Stimulated activated CD4-positive, alpha-beta T cell treated with anti-CD3 and anti-CD28 coated beads, Interleukin-4, amount 100 ng/mL, for 24 hours (primary cell): Measurements from ENCODE around the gene COPS7A.
"Not testable (repeated sequence)": the region's sequence is repeated elsewhere in the genome, so short reads cannot be mapped to it uniquely, and the experiment has no call there.

Experiments
- DNase-seq: peaks from one replicate; pipeline ENCODE4 v3.0.0-alpha.2; 2020

The COPS7A gene

DNA sequence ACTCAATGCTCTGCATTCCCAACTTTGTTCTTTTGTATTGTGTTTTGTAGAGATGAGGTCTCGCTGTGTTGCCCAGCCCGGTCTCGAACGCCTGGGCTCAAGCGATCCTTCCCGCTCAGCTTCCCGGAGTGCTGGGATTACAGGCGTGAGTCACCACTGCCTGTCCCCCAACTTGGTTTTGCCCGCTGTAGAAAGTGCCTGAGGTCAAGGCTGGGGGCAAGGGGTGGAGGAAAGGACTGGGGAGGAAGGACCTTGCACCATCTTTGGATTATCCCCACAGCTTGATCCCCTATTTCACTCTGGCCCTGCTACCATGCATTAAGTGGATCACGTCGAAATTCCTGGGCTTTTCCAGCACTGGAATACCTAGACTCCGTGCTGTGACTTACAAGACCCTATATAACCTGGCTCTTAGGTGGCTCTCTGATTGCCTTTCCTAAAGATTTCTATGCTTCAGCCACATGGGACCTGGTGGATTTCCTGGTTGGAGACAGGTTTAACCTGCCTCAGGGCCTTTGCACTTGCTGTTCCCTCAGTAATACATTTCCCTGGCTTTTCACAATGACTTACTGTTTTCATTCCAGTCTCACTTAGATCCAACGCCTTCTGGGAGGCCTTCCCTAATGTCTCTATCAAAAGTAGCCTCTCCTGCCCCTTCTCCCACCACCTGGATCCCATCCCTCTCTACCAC is 22.6 kb upstream of the COPS7A start:
- DNase-seq: no peak

DNA sequence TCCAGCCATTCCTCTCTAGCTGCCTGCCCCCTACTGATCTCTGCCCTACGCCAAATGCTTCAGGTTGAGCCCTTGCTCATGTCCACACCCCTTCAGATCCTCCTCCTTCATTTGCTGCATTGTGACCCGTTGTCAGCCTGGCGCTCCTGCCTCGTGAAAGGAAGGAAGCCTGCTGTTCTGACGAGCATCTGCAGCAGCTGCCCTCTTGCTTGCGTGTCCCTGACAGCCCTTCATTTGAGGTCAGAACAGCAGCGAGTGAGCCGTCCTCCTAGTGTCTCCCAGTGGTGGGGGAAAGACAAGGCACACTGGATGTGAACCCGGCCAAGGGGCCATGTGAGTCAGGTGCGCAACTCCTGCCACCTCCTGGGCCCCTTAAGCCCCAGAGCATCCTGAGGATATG is 20.2 kb upstream of the COPS7A start:
- DNase-seq: no peak

DNA sequence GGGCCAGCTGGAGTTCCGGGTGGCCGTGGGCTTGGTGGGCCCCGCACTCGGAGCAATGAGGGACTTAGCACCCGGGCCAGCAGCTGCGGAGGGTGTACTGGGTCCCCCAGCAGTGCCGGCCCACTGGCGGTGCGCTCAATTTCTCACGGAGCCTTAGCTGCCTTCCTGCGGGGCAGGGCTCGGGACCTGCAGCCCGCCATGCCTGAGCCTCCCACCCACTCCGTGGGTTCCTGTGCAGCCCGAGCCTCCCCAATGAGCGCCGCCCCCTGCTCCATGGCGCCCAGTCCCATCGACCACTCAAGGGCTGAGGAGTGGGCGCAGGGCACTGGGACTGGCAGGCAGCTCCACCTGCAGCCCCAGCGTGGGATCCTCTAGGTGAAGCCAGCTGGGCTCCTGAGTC is 15.5 kb upstream of the COPS7A start:
- not testable (repeated sequence) for DNase-seq

DNA sequence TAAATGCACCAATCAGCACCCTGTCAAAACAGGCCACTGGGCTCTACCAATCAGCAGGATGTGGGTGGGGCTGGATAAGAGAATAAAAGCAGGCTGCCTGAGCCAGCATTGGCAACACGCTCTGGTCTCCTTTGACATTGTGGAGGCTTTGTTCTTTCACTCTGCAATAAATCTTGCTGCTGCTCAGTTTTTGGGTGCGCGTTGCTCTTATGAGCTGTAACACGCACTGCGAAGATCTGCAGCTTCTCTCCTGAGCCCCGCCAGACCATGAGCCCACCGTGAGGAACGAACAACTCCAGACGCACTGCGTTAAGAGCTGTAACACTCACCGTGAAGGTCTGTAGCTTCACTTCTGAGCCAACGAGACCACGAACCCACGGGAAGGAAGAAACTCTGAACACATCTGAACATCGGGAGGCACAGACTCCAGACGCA is 14.9 kb upstream of the COPS7A start:
- DNase-seq: no peak

DNA sequence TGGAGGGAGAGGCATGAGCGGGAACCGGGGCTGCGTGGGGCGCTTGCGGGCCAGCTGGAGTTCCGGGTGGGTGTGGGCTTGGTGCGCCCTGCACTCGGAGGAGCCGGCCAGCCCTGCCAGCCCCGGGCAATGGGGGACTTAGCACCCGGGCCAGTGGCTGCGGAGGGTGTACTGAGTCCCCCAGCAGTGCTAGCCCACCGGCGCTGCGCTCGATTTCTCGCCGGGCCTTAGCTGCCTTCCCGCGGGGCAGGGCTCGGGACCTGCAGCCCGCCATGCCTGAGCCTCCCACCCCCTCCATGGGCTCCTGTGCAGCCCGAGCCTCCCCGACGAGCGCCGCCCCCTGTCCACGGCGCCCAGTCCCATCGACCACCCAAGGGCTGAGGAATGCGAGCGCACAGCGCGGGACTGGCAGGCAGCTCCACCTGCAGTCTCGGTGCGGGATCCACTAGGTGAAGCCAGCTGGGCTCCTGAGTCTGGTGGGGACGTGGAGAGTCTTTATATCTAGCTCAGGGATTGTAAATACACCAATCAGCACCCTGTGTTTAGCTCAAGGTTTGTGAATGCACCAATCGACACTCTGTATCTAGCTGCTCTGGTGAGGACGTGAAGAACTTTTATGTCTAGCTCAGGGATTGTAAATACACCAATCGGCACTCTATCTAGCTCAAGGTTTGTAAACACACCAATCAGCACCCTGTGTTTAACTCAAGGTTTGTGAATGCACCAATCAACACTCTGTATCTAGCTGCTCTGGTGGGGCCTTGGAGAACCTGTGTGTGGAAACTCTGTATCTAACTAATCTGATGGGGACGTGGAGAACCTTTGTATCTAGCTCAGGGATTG is 7.6 kb upstream of the COPS7A start:
- not testable (repeated sequence) for DNase-seq

DNA sequence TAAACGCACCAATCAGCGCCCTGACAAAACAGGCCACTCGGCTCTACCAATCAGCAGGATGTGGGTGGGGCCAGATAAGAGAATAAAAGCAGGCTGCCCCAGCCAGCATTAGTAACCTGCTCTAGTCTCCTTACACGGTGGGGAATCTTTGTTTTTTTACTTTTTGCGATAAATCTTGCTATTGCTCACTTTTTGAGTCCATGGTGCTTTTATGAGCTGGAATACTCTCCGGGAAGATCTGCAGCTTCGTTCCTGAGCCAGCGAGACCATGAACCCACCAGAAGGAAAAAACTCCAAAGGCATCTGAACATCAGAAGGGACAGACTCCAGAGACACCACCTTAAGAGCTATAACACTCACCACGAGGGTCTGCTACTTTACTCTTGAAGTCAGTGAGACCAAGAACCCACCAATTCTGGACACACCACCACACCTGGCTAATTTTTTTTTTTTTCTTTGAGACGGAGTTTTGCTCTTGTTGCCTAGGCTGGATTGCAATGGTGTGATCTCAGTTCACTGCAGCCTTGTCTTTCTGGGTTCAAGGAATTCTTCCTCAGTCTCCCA is 6.9 kb upstream of the COPS7A start:
- no peak for DNase-seq

DNA sequence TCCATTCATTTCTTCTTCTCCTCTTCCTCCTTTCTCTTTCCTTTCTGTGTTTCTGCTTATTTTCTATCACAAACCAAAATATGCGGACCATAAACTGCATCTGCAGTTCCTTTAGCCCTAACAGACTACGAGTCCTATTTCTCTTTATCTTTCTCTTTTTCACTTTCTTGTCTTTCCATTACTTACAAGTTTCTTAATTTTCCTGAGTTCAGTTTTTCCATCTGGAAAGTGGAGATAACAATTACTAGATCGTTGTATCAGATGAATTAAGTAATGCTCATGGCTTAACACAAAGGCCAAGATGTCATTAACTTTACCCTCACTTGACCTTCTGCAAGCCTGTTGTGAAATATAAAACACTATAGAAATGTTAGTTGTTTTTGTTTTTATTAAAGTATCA is 983 bp upstream of the COPS7A start:
- no peak for DNase-seq

DNA sequence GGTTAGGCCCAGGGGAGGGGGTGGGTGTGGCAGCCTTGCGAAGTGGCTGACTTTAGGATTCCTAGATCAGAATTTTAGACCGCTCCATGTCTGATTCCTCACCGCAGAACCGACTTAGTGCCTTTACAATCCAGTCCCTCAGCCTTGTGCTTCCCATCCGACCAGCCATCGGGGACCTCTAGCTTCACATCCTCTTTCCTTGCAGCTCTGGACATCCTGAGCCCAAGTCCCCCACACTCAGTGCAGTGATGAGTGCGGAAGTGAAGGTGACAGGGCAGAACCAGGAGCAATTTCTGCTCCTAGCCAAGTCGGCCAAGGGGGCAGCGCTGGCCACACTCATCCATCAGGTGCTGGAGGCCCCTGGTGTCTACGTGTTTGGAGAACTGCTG is 557 bp downstream of the COPS7A start:
- DNase-seq: peak; percentile 25

DNA sequence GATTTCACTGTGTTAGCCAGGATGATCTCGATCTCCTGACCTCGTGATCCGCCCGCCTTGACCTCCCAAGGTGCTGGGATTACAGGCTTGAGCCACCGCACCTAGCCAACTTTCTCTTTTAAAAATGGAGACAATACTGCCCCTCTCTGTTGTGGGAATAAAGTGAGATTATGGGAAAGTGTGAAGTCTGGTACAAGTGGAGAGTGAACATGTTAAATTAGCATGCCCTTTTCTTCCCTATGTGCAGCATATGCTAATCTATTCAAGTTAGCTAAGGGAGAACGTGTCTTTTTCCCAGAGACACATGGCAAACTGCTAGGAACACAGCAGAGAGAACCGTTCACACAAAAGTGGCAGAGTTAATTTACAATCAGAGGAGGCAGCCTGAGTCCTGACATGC is 1.5 kb downstream of the COPS7A start:
- no peak for DNase-seq

DNA sequence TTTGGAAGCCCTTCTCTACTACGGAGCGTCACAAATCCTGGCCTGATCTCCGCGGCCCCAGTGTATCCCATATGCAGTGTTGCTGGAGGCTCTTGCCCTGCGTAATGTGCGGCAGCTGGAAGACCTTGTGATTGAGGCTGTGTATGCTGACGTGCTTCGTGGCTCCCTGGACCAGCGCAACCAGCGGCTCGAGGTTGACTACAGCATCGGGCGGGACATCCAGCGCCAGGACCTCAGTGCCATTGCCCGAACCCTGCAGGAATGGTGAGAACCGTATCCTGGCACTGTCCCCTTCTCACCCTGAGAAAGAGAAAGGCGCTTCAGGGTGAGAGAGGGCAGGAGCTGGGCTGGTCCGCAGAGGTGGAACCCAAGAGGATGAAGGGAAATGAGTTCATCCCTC is 5.3 kb downstream of the COPS7A start:
- no peak for DNase-seq

DNA sequence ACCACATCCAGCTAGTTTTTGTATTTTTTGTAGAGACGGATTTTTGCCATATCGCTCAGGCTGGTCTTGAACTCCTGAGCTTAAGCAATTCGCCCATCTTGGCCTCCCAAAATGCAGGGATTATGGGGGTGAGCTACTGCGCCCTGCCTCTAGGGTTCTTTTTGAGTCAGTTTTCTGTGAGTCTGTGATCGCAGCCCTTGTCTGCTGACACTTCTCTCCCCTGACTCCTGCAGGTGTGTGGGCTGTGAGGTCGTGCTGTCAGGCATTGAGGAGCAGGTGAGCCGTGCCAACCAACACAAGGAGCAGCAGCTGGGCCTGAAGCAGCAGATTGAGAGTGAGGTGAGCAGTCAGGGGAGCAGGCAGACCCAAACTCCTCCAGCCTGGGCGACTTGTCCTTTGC is 6.3 kb downstream of the COPS7A start:
- DNase-seq: no peak

DNA sequence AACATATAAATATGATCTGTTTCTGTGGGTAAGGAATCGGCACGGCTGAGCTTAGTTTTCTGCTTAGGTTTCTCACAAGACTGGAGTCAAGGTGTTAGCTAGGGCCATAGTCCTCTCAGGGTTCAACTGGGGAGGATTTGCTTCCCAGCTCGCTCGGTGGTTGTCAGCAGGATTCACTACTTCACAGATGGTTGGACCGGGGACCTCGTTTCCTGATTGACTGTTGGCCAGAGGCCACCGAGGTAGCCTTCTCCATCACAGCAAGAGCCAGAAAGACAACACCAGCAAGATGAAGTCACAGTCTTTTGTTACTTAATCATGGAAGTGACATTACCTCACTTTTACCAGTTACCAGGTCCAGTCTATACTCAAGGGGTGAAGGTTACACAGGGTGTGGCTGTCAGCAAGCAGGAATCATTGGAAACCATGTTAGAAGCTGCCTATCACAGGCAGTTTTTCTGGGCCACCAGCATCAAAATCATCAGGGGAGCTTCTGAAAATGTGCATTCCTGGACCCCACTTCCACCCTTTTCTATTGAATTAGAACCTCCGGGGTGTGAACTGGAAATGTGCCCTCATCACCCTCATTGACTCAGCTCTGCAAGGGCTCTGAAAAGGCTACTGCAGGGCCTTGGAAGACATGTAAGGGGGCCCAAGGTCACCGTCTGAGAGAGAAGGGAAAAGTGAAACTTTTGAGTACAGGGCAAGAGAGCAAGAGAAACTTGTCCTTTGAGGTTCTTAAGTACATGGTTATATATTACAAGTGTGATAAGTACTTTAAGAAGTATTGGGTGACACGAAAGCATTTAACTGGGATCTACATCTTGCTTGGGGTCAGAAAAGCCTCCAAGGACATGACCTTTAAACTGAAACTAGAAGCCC is 10.9 kb downstream of the COPS7A start:
- no peak for DNase-seq

DNA sequence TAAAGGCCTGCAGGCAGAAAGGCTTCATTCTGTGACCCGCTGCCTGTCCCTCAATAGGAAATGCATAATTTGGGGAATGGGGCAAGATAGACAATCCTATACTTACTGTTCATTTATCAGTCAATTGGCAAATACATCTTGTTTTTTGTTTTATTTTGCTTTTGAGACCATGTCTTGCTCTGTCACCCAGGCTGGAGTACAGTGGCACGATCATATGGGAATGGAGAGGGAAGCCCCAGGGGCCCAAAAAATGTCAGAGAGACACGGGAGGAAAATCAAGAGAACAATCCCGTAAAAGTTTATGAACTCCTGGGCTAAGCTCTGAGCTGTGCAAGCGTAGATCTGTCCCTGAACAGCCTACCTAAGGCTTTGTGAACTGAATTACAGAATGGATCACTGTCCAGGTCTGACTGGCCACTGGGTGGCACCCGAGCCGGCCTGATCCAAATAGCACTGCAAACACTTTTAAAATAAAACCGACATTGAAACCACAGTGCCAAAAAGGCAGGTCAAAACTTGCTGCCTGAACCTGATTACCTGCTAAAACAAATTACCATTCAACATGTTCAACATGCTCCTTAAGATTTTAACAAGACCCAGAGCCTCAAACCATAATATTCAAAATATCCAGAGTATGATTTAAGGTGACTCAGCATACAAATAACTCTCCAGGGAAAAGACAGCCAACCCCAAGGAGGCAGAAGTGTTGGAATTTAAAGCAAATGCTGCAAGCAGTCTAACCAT is 11.8 kb downstream of the COPS7A start:
- peak; percentile 36 for DNase-seq

DNA sequence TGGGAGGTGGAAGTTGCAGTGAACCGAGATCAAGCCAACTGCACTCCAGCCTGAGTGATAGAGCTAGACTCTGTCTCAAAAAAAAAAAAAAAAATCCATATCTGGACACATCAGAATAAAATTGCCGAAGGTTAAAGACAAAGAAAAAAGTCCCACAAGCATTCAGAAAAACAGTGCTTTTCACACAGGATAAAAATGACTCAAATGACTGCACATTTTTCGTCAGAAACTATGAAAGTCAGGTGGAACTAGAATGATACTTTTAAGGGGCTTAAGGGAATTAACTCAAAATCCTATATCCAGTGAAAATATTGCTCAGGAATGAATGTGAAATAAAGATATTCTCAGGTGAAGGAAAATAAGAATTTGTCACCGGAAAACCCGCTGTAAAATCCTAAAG is 12.9 kb downstream of the COPS7A start:
- no peak for DNase-seq

DNA sequence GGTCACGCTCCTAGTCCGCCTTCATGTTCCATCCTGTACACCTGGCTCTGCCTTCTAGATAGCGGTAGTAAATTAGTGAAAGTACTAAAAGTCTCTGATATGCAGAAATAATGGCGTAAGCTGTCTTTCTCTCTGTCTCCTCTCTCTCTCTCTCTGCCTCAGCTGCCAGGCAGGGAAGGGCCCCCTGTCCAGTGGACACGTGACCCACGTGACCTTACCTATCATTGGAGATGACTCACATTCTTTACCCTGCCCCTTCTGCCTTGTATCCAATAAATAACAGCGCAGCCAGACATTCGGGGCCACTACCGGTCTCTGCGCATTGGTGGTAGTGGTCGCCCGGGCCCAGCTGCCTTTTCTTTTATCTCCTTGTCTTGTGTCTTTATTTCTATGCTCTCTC is 18.2 kb downstream of the COPS7A start:
- DNase-seq: not testable (repeated sequence)

DNA sequence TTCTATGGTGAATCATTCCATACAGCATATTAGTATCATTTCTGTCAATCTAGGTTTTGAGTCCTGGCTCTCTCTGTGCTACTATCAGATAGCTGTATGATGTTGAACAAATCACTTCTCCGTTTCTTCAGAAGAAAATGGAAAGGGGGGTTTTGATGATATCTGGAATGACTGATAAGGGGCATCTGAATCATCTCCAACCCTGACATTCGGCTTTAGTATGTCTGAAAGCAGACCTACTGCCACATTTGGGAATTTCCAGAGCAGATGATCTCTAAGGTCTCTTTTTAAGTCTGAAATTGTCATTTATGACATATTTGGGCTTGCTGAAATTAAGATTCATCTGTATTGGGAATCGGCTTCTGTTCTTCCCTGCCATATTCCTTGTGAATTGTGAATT is 19.0 kb downstream of the COPS7A start:
- DNase-seq: no peak

DNA sequence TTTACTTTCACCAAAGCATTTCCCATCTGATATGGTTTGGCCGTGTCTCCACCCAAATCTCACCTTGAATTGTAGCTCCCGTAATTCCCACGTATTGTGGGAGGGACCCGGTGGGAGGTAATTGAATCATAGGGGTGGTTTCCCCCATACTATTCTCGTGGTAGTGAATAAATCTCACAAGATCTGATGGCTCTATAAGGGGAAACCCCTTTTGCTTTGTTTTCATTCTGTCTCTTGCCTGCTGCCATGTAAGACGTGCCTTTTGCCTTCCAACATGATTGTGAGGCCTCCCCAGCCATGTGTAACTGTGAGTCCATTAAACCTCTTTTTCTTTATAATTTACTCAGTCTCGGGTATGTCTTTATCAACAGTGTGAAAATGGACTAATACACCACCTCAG is 19.5 kb downstream of the COPS7A start:
- DNase-seq: not testable (repeated sequence)

DNA sequence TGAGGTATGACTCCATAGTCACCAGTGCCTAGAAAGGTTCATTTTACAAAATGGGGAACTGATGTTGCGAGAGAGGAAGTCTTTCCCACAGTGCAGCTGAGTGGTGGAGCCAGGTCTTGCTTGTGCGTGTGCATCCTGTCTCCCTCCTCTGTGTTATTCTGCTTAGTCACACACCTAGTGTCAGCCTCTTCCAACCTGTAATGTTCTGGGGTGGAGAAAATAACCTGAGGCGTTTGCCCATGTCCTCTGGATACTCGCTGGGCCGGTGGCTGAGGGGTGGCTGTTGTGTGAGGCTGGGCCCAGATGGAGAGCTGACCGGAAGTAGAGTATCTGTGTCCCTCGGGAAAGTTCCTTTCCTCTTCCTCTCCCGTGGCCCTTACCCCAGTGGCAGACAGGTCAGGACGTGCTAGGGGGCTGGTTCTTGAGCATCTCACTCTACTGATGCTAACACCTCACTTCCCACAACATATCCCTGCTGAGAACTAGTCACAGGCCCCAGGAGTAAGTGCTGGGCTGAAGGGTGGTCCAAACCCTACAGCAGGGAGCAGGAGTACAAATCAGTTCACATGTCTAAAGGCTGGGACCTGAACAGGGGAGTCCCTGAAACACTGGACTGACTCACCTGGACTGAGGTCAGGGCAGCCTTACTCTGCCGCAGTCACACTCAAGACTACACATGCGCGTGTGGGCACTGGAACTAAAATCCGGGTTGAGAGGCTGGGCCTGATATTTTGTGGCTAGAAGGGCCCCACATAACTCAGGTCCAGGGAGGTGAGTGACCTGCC is 22.1 kb downstream of the COPS7A start:
- no peak for DNase-seq

DNA sequence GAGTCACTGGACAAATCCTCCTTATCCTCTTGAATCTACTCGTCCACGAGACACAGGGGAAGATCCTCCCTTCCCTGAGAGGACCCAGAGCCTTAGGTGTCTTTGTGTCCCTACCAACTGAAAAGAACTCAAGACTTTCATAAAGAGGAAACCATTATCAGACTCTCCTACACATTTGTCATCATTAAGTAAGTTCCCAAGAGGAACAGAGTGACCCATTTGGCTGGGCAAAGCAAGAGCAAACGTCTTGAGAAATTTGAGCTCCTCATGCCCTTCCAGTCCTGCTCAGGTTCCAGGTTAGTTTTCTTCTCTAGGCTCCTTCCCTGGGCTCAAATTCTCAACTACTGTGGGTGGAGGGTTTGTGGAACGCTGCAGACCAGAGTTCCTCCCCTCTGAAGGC is 23.4 kb downstream of the COPS7A start:
- no peak for DNase-seq

DNA sequence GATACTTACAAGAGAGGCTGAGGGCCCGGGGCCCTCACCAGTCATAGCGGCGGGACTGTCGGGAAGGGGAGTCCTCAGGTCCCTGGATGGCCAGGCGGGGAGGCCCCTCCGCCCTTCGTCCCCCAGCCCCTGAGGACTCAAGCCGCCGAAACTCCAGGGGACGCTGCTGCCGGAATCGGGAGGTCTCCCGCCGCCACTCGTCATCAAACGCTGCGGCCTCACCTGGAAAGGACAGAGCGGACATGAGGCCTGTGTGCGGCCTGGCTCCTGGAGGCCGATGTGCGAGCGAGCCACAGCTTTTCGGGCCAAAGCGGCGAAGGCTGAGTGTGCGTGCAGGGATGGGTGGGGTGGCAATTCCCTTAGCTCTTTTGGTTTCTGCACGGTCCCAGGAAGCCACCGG is 24.9 kb downstream of the COPS7A start:
- no peak for DNase-seq

DNA sequence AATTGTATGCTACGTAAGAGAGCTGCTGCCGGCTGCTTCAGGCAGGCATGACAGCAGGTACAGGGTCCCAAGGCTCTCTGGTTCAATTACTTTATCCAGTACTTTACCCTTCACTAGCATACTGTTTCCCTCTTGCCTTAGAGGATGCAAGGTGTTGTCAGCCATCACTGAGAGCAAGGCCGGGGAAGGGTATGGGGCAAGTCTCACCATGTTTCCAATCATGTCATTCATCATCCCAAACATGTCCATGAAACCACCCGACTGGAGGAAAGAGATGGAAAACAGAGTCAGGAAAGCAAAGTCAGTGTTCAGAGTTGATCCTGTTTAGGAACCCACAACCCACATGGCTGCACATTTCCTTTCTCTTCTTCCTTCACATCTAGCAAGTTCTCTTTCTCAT is 26.7 kb downstream of the COPS7A start:
- DNase-seq: no peak

DNA sequence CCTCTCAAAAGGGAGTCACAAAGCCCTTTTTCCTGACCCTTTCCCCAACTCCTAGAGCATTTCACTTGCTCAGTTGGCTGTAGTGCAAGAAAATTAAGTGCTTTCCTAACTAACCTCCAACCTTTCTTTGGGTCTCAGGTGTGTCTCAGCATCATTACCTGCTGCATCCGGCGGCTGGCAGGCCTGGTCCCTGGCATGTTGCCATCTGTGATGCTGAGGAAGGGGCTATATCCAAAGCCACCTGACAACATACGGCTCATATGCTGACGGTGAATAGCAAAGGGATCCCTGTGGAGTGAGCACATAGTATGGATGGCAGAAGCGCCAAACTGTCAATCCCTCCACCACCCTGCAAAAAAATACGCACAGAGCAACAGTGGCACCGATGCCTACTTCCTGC is 27.9 kb downstream of the COPS7A start:
- DNase-seq: no peak
